NCI-H2227 treated with DMSO at 0.1 percent for 48 hours (cell line): ENCODE results near the gene PPM1M.

Experiments
- DNase-seq: peaks from one replicate; lab custom pipeline; 2025; lab: John Stamatoyannopoulos, UW

PPM1M gene

GRCh38 chr3:52216585-52217408 lies 28.8 kb upstream of the PPM1M start:
- no peak for DNase-seq

GRCh38 chr3:52217409-52217805 lies 28.2 kb upstream of the PPM1M start:
- DNase-seq = no peak

GRCh38 chr3:52218026-52218425 lies 27.5 kb upstream of the PPM1M start:
- no peak for DNase-seq

GRCh38 chr3:52218454-52218853 lies 27.1 kb upstream of the PPM1M start:
- DNase-seq = no peak

- no peak for DNase-seq
These were observed 26.5 kb upstream of the PPM1M start for GRCh38 chr3:52218937-52219650.

- DNase-seq = peak; percentile 55
These were observed 25.1 kb upstream of the PPM1M start for GRCh38 chr3:52220380-52221026.

GRCh38 chr3:52221141-52221562 lies 24.4 kb upstream of the PPM1M start:
- no peak for DNase-seq

GRCh38 chr3:52221563-52222318 lies 23.8 kb upstream of the PPM1M start:
- DNase-seq = no peak

- DNase-seq = no peak
These were observed 23.0 kb upstream of the PPM1M start for GRCh38 chr3:52222319-52223221.

- no peak for DNase-seq
These were observed 21.8 kb upstream of the PPM1M start for GRCh38 chr3:52223449-52224408.

GRCh38 chr3:52225452-52226228 lies 19.9 kb upstream of the PPM1M start, which contains the start of gene TLR9:
Gene TLR9 (minus strand): TSS chr3:52225645. CDS start chr3:52225529, 116 bp downstream.
- no peak for DNase-seq

- DNase-seq = no peak
These were observed 19.2 kb upstream of the PPM1M start for GRCh38 chr3:52226229-52226817.

GRCh38 chr3:52227117-52227516 lies 18.4 kb upstream of the PPM1M start:
- no peak for DNase-seq

GRCh38 chr3:52227766-52228165 lies 17.8 kb upstream of the PPM1M start:
- DNase-seq = no peak

- no peak for DNase-seq
These were observed 17.3 kb upstream of the PPM1M start for GRCh38 chr3:52228266-52228665.

- DNase-seq = no peak
These were observed 16.7 kb upstream of the PPM1M start for GRCh38 chr3:52228751-52229291.

GRCh38 chr3:52229656-52230055 lies 15.9 kb upstream of the PPM1M start:
- DNase-seq = no peak

- no peak for DNase-seq
These were observed 15.1 kb upstream of the PPM1M start for GRCh38 chr3:52230461-52230860.
